Muscle of arm (tissue), 14 donors: ENCODE results near the gene NEU3. TPM values are rescaled to one million over a fixed set of nuclear protein-coding genes. Genes with fewer than 3 reads are reported as not detected.
"Not testable (repeated sequence)": the region's sequence is repeated elsewhere in the genome, so short reads cannot be mapped to it uniquely, and the experiment has no call there.

Source experiments
- DNase-seq: peaks from one replicate; pipeline ENCODE4 v3.0.0-alpha.2; 2013
- long read RNA-seq, 11 donors: transcript quantifications; one replicate each; lab custom pipeline, GENCODE V29; 2026
- polyA plus RNA-seq, 12 donors: library from polyadenylated mRNA; unstranded; fragments of 120-200 nt; gene quantifications; one replicate each; pipeline ENCODE4 v1.2.1, GENCODE V29; 2013; ENCODE audit not compliant: insufficient read length in 12 of 12

NEU3 gene, protein sequence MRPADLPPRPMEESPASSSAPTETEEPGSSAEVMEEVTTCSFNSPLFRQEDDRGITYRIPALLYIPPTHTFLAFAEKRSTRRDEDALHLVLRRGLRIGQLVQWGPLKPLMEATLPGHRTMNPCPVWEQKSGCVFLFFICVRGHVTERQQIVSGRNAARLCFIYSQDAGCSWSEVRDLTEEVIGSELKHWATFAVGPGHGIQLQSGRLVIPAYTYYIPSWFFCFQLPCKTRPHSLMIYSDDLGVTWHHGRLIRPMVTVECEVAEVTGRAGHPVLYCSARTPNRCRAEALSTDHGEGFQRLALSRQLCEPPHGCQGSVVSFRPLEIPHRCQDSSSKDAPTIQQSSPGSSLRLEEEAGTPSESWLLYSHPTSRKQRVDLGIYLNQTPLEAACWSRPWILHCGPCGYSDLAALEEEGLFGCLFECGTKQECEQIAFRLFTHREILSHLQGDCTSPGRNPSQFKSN
- 10 to 100 TPM in 9 of 12 donors, 1 to 10 TPM in 2, not detected in 1; 5.9 to 25.7 (median 18.4) TPM for polyA plus RNA-seq
- long read RNA-seq, donor 1 = 0 reads
- long read RNA-seq, donor 2, full-length matches to known transcripts = 3 of 3 reads
- long read RNA-seq, donor 2, partial matches to known transcripts = 0 of 3 reads
- long read RNA-seq, donor 2, other reads (novel, unspliced or antisense) = 0 of 3 reads
- long read RNA-seq, donor 3, full-length matches to known transcripts = 3 of 3 reads
- long read RNA-seq, donor 3, partial matches to known transcripts = 0 of 3 reads
- long read RNA-seq, donor 3, other reads (novel, unspliced or antisense) = 0 of 3 reads
- long read RNA-seq, donor 4, partial matches to known transcripts = 0 of 2 reads
- long read RNA-seq, donor 4, other reads (novel, unspliced or antisense) = 0 of 2 reads
- long read RNA-seq, donor 5 = 0 reads
- long read RNA-seq, donor 6 = 0 reads
- long read RNA-seq, donor 7, partial matches to known transcripts = 0 of 3 reads
- long read RNA-seq, donor 7, other reads (novel, unspliced or antisense) = 0 of 3 reads
- long read RNA-seq, donor 8, full-length matches to known transcripts = 3 of 3 reads
- long read RNA-seq, donor 8, partial matches to known transcripts = 0 of 3 reads
- long read RNA-seq, donor 8, other reads (novel, unspliced or antisense) = 0 of 3 reads
- long read RNA-seq, donor 9, full-length matches to known transcripts = 1 of 1 reads
- long read RNA-seq, donor 9, partial matches to known transcripts = 0 of 1 reads
- long read RNA-seq, donor 9, other reads (novel, unspliced or antisense) = 0 of 1 reads
- long read RNA-seq, donor 10, full-length matches to known transcripts = 4 of 4 reads
- long read RNA-seq, donor 10, partial matches to known transcripts = 0 of 4 reads
- long read RNA-seq, donor 10, other reads (novel, unspliced or antisense) = 0 of 4 reads
- long read RNA-seq, donor 11, partial matches to known transcripts = 0 of 2 reads
- long read RNA-seq, donor 11, other reads (novel, unspliced or antisense) = 0 of 2 reads

DNA sequence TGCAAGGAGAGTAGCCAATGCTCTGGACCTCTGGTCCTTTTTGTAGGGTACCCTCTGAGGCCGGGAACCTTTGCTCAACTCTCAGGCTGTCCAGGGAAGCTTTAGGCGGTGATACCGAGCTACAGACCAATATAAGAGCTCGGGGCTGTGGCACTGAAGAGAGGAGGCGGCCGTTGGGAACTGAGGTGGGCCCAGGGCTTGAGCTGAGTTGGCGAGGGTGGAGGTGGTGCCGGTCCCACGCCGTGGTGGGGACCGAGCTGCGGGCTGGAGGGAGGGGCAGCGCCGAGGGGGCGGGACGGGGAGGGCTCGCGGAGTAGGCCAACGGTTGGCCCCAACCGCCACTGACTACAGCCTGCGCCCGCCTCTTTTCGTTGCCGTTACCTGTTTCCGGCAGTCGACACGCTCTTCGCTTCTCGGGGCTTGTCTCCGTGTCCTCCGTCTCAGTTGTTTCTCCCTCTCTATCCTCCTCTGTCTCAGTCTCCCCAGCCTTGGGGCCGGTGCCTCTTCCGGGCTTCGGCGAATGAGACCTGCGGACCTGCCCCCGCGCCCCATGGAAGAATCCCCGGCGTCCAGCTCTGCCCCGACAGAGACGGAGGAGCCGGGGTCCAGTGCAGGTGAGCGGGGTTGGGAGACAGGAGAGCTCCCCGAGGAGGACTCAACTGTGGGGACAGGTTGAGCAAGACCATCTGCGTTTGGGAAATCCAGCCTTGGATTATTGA, at the start of gene NEU3:
Gene NEU3, plus strand, starts transcription at position 393 of the 719 bp plus-strand sequence. Its CDS starts 128 bp downstream, at position 521.
- DNase-seq = peak; percentile 69

DNA sequence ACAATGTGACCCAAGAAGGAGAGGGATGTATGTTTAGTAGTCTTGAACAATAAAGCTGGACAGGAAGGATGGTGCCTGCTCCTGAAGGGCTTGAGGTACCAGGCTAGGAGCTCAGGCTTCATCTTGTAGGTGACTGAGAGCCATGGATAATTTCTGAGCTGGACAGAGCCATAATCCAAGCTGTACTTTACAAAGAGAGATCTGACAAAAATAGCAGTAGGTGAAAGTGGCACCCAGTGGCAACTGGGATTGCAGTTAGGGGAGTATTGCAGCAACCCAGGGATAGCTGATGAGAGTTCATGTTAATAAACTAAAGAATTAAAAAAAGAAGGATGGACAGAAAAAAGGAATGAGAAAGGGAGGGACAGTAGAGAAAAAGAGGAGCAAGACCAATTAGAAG, 47.2 kb upstream of the NEU3 start:
- DNase-seq = no peak

DNA sequence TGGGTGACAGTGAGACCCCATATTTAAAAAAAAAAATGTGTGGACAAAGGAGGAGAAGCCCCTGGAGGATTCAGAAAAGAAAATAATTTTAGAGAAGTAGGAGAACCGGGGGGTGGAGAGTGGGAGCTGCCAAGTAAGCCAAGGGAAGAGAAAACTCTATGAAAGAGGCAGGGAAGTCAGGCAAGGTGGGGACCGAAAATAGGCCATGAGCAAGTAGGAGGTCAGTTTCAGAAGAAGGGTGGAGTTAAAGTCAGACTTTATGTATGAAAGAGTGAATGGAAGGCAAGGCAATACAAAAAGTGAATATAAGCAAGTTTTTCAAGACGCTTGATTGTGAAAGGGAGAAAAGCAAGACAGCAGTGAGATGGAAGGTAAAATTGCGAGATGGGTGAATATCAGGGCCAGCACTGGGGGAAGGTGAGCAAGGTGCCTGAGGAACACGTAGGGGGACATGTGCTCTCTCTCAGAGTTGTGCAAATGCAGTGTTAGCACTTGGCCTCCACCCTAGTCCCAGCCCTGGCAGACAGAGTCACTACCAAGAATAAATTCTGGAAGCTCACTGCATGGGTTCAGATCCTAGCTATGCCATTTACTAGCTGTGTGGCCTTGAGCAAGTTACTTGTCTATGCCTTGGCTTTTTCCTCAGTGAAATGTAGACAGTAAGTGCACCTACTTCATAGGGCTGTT, 46.5 kb upstream of the NEU3 start:
- no peak for DNase-seq

DNA sequence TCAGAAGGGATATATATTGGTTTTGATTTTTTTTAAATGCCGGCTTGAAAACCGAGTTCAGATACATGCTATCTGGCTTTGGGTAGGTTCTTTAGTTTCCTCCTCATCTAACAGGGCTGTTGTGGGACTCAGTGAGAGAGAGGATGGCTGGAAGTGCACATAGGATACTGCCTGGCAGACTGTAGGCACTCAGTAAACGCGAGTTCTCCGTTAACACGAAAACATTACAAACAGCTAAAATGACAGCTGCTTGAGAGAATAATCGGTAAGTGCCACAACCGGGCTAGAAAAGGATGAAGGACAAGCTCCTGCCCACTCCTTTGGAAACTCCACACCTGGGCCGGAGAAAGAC, 40.2 kb upstream of the NEU3 start:
- no peak for DNase-seq

DNA sequence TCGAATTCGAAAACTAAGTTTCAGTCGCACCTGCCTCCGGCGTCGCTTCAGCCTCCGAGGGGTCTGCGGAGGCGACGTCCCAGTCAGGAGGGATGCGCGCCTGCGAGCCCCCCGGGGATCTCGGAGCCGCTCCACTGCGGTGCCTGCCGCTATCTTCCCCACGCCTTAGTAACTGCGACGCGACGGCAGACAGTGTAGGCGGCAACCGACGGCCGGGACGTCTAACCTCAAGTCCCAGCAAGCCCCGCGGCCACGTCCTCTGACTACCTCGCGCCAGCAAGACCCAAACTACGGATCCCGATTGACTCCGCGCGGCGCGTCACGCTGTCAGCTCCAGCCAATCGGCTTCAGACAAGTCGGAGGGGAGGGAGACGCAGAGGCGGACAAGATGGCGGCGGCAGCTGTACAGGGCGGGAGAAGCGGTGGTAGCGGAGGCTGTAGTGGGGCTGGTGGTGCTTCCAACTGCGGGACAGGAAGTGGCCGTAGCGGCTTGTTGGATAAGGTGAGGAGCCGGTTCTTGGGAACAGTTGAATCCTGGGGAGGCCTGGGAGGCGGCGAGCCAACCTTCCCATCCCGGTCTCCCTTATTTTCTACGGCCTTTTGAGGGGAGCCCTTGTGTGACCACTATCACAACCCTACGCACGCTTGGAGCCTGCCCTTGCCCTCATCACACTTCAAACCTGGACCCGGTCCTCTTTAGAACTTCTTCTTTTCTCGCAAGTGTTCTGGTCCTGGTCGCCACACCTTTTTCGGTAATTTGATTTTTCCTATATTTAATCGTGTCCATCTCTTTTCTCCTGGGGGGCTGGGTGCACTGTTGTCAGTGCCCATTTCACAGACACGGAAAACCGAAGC, 39.6 kb upstream of the NEU3 start, which contains the start of the genes SPCS2 and XRRA1:
Gene SPCS2, plus strand, starts transcription at position 369 of the 855 bp plus-strand sequence. Its CDS starts 20 bp downstream, at position 389.
Gene XRRA1, minus strand, starts transcription at position 194 of the 855 bp plus-strand sequence. CDS start 8,213 bp downstream, outside the sequence.
- peak; percentile 98 for DNase-seq

DNA sequence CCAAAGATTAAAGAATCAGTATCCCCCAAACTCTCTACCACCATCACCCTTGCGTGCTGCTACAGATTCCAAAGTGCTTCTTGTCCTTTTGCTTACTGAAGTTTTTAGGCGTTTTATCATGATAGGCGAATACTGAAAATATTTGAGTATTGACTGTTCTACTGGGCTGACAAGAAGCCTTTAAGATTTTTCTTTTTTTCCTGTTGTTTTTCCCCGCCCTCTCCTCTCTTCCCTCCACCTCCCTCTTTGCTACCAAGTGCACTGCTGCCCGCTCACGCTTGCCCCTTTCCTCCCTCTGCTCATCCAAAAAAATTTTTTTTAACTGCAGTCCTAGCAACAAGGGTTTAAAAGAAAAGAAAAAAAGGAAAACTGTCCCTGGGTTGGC, 39.0 kb upstream of the NEU3 start:
- peak; percentile 7 for DNase-seq

DNA sequence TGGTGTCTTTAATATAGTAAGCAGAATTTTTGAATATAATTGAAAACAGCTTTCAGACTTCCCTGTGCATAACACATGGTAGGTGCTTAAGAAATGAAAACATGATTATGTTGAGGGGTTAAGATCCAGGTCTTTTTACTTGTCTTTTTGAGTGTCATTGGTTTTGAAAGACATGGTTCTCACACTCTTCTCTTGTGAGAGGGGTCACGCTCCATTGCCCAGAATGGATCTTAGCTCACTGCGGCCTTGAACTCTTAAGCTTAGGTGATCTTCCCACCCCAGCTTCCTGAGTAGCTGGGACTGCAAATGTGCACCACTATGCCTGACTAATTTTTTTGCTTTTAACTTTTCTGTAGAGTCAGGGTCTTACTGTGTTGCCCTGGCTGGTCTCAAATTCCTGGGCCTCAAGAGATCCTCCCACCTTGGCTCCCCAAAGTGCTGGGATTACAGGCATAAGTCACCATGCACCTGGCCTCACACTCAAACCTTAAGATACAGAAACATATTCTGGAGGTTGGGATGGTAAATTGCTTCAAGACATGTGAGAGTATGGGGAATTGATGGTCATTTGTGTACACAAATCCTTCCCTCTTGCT, 38.3 kb upstream of the NEU3 start:
- DNase-seq = no peak

DNA sequence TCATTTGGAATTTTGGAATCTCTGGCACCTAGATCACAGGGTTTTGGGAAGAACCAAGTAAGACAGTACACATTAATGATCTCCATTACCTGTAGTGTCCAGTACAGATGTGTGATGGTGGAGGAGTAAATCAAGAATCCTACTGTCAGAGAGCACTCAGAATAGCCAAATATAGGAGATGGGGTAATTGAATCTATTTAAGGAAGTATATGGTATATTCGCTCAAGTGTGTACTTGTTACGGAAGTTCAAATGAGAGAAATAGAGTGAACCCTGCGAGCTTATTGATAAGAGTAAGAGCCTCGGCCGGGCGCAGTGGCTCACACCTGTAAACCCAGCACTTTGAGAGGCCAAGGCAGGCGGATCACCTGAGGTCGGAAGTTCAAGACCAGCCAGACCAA, 37.5 kb upstream of the NEU3 start:
- no peak for DNase-seq

DNA sequence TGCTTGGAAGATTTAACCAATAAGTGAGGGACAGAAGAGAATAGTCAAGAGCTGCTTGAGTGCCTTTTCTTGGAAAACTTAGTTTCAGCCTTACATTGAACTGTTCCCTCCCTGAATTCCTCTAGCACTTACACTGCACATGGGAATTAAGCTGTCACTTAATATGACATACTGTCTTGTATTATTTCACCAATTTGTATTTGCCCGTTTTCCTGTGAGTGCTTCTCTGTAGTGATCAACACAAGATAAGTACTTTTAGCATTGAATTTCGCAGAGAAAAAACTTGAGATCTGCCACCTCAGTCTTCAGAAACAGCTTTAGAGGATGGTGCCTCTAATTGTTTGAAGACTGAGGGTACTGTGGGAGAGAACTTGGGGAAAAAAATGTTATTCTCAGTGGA, 36.0 kb upstream of the NEU3 start:
- no peak for DNase-seq

DNA sequence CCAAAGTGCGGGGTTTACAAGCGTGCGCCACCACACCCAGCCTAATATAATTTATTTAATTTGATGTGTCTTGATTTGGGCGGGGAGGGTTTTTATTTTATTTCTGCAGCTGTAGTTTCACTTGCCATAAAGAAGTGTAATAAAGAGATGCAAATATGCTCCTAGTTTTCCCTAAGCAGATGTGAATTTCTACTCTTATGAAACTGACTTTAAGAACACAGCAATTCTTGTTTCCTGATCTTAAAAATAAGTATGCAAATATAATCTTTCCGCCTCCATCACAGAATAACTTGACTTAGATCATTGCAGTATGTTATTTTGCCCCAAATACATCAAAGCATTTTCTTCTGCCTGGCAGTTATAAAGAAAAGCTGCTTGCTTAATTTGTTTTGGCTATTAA, 35.3 kb upstream of the NEU3 start:
- no peak for DNase-seq

DNA sequence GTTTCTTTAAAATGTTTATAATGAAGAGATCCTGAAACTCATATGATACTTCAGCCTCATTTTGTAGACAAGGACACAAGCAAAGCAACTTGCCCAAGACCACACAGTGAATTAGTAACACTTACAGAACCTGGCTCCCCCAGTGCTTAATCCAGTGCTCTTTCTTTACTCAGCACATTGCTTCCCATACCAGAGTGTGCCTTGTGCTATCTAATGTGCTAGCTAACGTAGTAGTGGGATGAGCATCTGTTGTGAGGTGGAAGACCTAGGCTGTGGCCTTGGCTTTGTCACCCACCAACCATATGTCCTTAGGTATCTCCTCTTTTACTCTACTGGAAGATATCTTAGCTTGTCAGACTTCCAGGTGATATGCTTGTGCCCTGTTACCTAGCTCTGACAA, 34.5 kb upstream of the NEU3 start:
- DNase-seq = no peak

DNA sequence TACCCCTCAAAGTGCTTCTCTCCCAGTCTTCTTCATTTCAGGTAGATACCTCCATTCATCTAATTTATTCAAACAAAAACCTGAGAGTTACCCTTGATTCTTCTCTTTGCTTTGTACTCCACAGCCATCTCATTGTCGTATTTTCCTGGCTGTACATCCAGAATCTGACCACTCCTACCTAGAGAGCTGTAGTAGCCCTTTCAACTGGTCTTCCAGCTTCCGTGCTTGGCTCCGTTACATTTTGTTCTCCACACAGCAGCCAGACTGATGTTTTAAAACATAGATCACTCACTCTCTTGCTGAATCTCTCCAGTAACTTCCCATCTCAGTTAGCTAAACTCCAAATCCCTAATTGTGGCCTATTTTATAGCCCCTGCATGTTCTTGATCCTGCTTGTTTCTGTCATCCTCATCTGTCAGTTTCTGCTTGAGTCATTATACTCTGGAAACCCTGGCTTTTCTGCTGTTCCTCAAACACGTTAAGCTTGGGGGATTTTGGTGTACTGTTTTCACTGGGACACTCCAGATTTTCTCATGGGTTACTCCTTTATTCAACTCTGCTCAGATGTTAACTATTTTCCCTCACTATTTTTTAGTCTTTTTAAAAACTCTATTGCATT, 32.2 kb upstream of the NEU3 start:
- peak; percentile 18 for DNase-seq

DNA sequence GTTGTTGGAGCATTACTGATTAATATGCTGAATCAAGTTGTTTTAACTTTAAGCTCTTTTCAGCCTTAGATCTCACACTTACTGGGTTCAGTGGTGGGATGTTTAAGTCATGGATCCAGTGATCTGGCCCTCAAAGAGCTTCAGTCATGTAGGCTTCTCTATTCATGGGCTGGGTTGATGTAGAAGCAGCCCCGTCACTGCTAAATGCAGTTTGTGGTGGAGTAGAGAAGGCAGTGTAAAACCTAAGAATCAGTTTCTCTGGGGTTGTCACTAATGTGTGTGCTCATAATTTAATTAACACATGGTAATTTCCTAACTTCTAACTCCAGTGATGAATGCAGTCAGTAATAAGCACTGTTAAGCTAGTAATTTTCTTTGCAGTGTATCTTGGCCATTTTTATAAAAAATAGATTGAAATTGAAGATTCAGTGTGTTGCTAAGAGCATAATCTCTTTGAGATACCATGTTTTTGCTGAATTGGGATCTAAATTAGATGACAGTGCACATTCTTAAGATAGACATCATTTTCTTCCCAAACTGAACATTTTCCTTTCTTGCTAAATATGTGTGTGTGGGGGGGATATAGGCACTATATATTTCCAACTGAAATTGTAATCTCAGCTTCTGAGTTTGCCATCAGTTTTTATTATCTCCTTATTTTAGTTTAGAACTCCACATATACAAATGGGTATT, 30.6 kb upstream of the NEU3 start:
- DNase-seq = no peak

DNA sequence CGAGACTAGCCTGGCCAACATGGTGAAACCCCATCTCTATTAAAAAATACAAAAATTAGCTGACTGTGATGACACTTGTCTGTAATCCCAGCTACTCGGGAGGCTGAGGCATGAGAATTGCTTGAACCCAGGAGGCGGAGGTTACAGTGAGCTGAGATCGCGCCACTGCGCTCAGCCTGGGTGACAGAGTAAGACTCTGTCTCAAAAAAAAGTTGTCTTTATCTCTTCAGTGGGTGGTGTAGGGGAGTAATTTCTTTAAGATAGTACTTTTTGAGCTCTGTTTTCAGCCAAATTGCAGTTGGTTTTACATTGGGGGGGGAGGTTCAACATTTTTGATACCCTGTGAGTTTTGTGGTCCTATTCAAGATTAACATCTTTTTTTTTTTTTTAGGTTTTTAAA, 28.6 kb upstream of the NEU3 start:
- DNase-seq = not testable (repeated sequence)

DNA sequence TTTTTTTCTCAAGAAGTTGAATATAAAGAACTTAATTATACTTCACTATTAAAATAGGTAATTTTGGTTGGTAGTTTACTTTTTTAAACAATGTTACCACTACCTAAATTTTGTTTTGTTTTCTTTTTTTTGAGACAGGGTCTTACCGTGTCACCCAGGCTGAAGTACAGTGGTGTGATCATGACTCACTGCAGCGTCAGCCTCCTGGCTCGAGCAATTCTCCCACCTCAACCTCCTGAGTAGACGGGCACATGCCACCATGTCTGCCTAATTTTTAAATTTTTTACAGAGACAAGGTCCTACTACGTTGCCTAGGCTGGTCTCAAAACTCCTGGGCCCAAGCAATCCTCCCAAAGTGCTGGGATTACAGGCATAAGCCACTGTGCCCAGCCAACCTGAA, 22.1 kb upstream of the NEU3 start:
- DNase-seq = no peak

DNA sequence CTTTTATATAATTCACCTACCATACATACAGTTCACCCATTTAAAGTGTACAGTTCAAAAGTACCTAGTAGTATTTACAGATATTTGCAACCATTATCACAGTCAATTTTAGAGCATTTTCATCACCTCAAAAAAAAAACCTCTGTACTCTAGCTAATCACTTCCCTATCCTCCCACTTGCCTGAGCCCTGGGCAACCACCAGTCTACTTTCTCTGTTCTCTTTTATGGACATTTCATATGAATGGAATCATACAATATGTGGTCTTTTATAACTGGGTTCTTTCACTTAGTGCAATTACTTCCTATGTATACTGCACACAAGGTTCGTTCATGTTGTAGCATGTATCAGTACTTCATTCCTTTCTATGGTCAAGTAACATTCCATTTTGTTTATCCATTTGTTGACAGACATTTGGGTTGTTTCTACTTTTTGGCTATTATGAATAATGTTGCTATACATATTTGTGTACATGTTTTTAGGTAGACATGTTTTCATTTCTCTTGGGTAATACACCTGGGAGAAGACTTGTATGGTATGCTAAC, 17.8 kb upstream of the NEU3 start:
- no peak for DNase-seq

DNA sequence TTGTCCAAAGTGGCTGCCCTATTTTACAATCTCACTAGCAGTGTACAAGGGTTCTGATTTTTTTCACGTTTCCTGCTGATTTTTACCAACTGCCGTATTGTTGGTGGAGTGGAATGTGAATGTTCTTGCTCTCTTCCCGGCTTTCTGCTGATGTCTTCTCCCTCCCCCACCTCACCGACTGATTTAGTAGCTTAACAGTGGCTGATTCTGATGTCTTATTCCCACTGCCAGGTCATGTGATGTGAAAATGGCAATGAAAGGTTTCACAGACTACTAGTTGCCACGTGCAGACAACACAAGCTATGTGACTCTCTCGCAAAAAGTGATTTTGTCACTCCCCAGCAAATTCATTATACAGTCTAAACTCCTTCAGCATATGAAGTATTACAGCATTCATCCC, 17.3 kb upstream of the NEU3 start:
- DNase-seq = no peak
